ENCODE results near the gene FNBP1L.
A peak's percentile ranks its signal among the peaks of the same experiment; 100 is the strongest.
"Not testable (repeated sequence)": the region's sequence is repeated elsewhere in the genome, so short reads cannot be mapped to it uniquely, and the experiment has no call there.

The FNBP1L gene

DNA sequence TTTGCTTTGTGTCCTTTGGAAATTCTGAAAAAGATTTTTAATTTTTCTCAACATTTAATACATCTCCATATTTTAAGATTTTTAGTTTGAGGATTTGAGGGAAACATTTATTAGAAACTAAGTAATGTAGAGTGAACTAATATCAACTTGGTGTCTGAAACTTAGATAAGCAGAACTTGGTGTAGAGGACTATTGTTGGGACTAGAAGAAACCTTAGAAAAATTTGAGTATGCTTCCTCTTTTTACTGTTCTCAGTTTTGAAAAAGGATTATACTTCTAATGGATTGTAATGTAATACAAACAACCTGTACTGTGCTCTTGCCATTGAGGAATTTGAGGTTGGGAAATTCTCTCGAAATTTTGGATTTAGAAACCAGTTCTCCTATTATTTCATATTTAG, 2.4 kb downstream of the FNBP1L start:
- H3K4me3 ChIP-seq (ENCODE audit: low read length) = no peak overlapping the region
- DNase-seq (ENCODE audit: low read depth) = no peak
- TF ChIP-seq, protein P1, sequence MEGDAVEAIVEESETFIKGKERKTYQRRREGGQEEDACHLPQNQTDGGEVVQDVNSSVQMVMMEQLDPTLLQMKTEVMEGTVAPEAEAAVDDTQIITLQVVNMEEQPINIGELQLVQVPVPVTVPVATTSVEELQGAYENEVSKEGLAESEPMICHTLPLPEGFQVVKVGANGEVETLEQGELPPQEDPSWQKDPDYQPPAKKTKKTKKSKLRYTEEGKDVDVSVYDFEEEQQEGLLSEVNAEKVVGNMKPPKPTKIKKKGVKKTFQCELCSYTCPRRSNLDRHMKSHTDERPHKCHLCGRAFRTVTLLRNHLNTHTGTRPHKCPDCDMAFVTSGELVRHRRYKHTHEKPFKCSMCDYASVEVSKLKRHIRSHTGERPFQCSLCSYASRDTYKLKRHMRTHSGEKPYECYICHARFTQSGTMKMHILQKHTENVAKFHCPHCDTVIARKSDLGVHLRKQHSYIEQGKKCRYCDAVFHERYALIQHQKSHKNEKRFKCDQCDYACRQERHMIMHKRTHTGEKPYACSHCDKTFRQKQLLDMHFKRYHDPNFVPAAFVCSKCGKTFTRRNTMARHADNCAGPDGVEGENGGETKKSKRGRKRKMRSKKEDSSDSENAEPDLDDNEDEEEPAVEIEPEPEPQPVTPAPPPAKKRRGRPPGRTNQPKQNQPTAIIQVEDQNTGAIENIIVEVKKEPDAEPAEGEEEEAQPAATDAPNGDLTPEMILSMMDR (IDR thresholded peaks at IDR 0.05; ENCODE audit: insufficient read depth, low read depth, low read length, missing control alignments) = no peak

DNA sequence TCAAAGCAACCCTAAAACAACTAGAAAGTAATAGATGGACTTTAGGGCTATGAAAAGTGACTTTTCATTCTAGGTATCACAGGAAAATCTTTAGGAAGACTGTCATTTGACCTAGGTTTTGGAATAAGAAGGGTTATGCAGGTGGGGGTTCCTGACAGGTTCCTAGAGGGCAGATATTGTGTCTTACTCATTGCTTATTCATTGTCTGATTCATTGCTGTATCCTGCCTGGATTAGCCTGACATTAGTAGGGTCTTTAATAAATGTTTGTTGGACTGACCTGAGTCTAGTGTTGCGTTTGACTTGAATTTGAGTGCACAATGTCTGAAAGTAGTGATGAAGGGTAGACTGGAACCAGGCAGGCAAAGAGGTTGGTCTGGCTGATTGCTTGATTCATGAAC, 6.0 kb downstream of the FNBP1L start:
- no peak overlapping the region for H3K4me3 ChIP-seq (ENCODE audit: low read length)
- TF ChIP-seq, protein P1 (IDR thresholded peaks at IDR 0.05; ENCODE audit: insufficient read depth, low read depth, low read length, missing control alignments) = no peak
- DNase-seq (ENCODE audit: low read depth) = peak; percentile 73

- H3K4me3 ChIP-seq (ENCODE audit: low read length) = no peak overlapping the region
- no peak for DNase-seq (ENCODE audit: low read depth)
- TF ChIP-seq, protein P1 (IDR thresholded peaks at IDR 0.05; ENCODE audit: insufficient read depth, low read depth, low read length, missing control alignments) = no peak
Observed at GRCh38 chr1:93459126-93459525, 11.2 kb downstream of the FNBP1L start.

GRCh38 chr1:93461236-93461635, 13.3 kb downstream of the FNBP1L start:
- H3K4me3 ChIP-seq (ENCODE audit: low read length) = no peak overlapping the region
- no peak for DNase-seq (ENCODE audit: low read depth)
- TF ChIP-seq, protein P1 (IDR thresholded peaks at IDR 0.05; ENCODE audit: insufficient read depth, low read depth, low read length, missing control alignments) = no peak

DNA sequence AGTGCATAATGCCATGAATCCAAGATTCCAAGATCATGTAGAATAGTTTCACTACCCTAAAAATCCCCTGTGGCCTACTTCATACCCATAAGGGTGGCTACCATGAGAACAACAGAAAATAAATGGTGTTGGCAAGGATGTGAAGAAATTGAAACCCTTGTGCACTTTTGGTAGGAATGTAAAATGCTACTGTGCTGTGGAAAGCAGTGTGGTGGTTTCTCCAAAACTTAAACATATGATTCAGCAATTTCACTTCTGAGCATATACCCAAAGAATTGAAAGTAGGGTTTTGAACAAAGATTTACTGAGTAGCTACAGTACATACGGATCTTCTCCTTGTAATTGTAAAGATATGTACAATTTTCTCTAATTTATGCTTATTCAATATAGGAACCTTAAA, 16.0 kb downstream of the FNBP1L start:
- TF ChIP-seq, protein P1 (IDR thresholded peaks at IDR 0.05; ENCODE audit: insufficient read depth, low read depth, low read length, missing control alignments) = no peak
- H3K4me3 ChIP-seq (ENCODE audit: low read length) = no peak overlapping the region
- DNase-seq (ENCODE audit: low read depth) = no peak

GRCh38 chr1:93465371-93466082, 17.6 kb downstream of the FNBP1L start:
- not testable (repeated sequence) for DNase-seq (ENCODE audit: low read depth); H3K4me3 ChIP-seq (ENCODE audit: low read length)

- TF ChIP-seq, protein P1 (IDR thresholded peaks at IDR 0.05; ENCODE audit: insufficient read depth, low read depth, low read length, missing control alignments) = no peak
- DNase-seq (ENCODE audit: low read depth) = no peak
- no peak overlapping the region for H3K4me3 ChIP-seq (ENCODE audit: low read length)
Observed at GRCh38 chr1:93467606-93468005, 19.7 kb downstream of the FNBP1L start.
